SKM-1 (cell line): Measurements from ENCODE around the gene SELENOO.
A peak's percentile ranks its signal among the peaks of the same experiment; 100 is the strongest.
"Not testable (repeated sequence)": the region's sequence is repeated elsewhere in the genome, so short reads cannot be mapped to it uniquely, and the experiment has no call there.

Source experiments
- DNase-seq: peaks from one replicate; lab custom pipeline; 2025; ENCODE audit not compliant: unreplicated experiment; lab: John Stamatoyannopoulos, UW

The SELENOO gene

GRCh38 chr22:50200461-50201190 is at the start of gene SELENOO:
SELENOO (plus strand) TSS chr22:50201011; CDS start chr22:50201037, 26 bp downstream.
- peak; percentile 57 for DNase-seq

- no peak for DNase-seq
Measured at GRCh38 chr22:50151571-50152537, 49.0 kb upstream of the SELENOO start.

GRCh38 chr22:50153056-50153755 is 47.6 kb upstream of the SELENOO start:
- DNase-seq: no peak

- no peak for DNase-seq
Measured at GRCh38 chr22:50153756-50154140, 47.1 kb upstream of the SELENOO start.

- DNase-seq: no peak
Measured at GRCh38 chr22:50157709-50158375, 43.0 kb upstream of the SELENOO start.

GRCh38 chr22:50160947-50161346 is 39.9 kb upstream of the SELENOO start:
- DNase-seq: no peak

- DNase-seq: no peak
Measured at GRCh38 chr22:50161508-50162390, 39.1 kb upstream of the SELENOO start.

- DNase-seq: no peak
Measured at GRCh38 chr22:50162391-50162956, 38.3 kb upstream of the SELENOO start.

- DNase-seq: no peak
Measured at GRCh38 chr22:50165436-50166123, 35.2 kb upstream of the SELENOO start.

GRCh38 chr22:50167689-50168489 is 32.9 kb upstream of the SELENOO start:
- no peak for DNase-seq

- not testable (repeated sequence) for DNase-seq
Measured at GRCh38 chr22:50168490-50169180, 32.2 kb upstream of the SELENOO start.

GRCh38 chr22:50169181-50169759 is 31.5 kb upstream of the SELENOO start:
- no peak for DNase-seq

- DNase-seq: no peak
Measured at GRCh38 chr22:50169774-50170341, 31.0 kb upstream of the SELENOO start.

GRCh38 chr22:50170453-50171318 is 30.1 kb upstream of the SELENOO start, which contains the start of gene PANX2:
PANX2 (plus strand) TSS chr22:50170731; CDS start chr22:50170731, 0 bp downstream.
- no peak for DNase-seq

GRCh38 chr22:50171319-50171964 is 29.4 kb upstream of the SELENOO start:
- DNase-seq: no peak
